BLaER1 treated with 17β-estradiol and CSF1 and Interleukin-3, amounts not matched to agents 10 nM and 100 nM (cell line): ENCODE measurements around the gene CLPTM1L.
A peak's percentile ranks its signal among the peaks of the same experiment; 100 is the strongest.

Source experiments
- H3K27ac ChIP-seq, 11 experiments: shearing (Covaris generic); formaldehyde crosslinking; 2 replicates each; pipeline ENCODE4 v1.8.1; 2022
- H3K27me3 ChIP-seq, 11 experiments: shearing (Covaris generic); formaldehyde crosslinking; 2 replicates each; pipeline ENCODE4 v1.8.1; 2022
- H3K36me3 ChIP-seq, 11 experiments: shearing (Covaris generic); formaldehyde crosslinking; 2 replicates each; pipeline ENCODE4 v1.8.1; 2022
- H3K4me1 ChIP-seq, 10 experiments: shearing (Covaris generic); formaldehyde crosslinking; 2 replicates each; pipeline ENCODE4 v1.8.1; 2022
- H3K4me2 ChIP-seq, 11 experiments: shearing (Covaris generic); formaldehyde crosslinking; 2 replicates each; pipeline ENCODE4 v1.8.1; 2022
- H3K4me3 ChIP-seq, 10 experiments: shearing (Covaris generic); formaldehyde crosslinking; 2 replicates each; pipeline ENCODE4 v1.8.1; 2022
- H3K9ac ChIP-seq, 11 experiments: shearing (Covaris generic); formaldehyde crosslinking; 2 replicates each; pipeline ENCODE4 v1.8.1; 2022
- H3K9me3 ChIP-seq, 11 experiments: shearing (Covaris generic); formaldehyde crosslinking; replicated peaks in 1 of 11; 2 replicates each; pipeline ENCODE4 v1.8.1; 2022
- H4K20me1 ChIP-seq, 11 experiments: shearing (Covaris generic); formaldehyde crosslinking; 2 replicates each; pipeline ENCODE4 v1.8.1; 2022
- Cebpa-rat ChIP-seq, 11 experiments: shearing (Covaris generic); IDR thresholded peaks; 2 replicates each; pipeline ENCODE4 v1.8.1; 2022

CLPTM1L gene

GRCh38 chr5:1325191-1325741 lies 19.6 kb downstream of the CLPTM1L start:
- Histone ChIP-seq H3K27ac (no peak overlapping the region), H3K4me3 (no peak overlapping the region), H4K20me1 (peaks cover 49 to 100% (median 98%) of the 10 kb centered on the region in 11 experiments; a peak in 21 of 22 replicates), H3K36me3 (peaks cover 73 to 96% (median 90%) of the 10 kb centered on the region in 11 experiments), H3K4me2 (peak overlapping the region in 3 of 11 experiments; percentile 0 to 10 (median 3); a peak in 1 of 22 replicates), H3K9ac (peak overlapping the region in 2 of 11 experiments; percentile 29 to 41; a peak in 1 of 22 replicates), H3K9me3 (no peaks in the 10 kb centered on the region), H3K4me1 (peaks cover 0 to 52% (median 36%) of the 10 kb centered on the region in 10 experiments; a peak in 16 of 20 replicates), H3K27me3 (peaks cover 0 to 8% (median 0%) of the 10 kb centered on the region in 11 experiments; a peak in 4 of 22 replicates)
- TF ChIP-seq Cebpa-rat (IDR thresholded peaks at IDR 0.05): no peak

- Histone ChIP-seq H3K4me3 (no peak overlapping the region), H3K27me3 (peaks cover 0 to 13% (median 0%) of the 10 kb centered on the region in 11 experiments; a peak in 5 of 22 replicates), H3K4me1 (peaks cover 3 to 57% (median 41%) of the 10 kb centered on the region in 10 experiments), H3K9ac (peak overlapping the region in 2 of 11 experiments; percentile 29 to 41; a peak in 1 of 22 replicates), H4K20me1 (peaks cover 43 to 100% (median 98%) of the 10 kb centered on the region in 11 experiments; a peak in 21 of 22 replicates), H3K36me3 (peaks cover 73 to 96% (median 90%) of the 10 kb centered on the region in 11 experiments), H3K4me2 (peak overlapping the region in 5 of 11 experiments; percentile 0 to 76 (median 10); a peak in 2 of 22 replicates), H3K27ac (no peak overlapping the region), H3K9me3 (no peaks in the 10 kb centered on the region)
- TF ChIP-seq Cebpa-rat (IDR thresholded peaks at IDR 0.05): no peak
These were observed 20.1 kb downstream of the CLPTM1L start for GRCh38 chr5:1324719-1325190.

- peak overlapping the region in 3 of 11 experiments; percentile 3 to 76 (median 10); a peak in 2 of 22 replicates for H3K4me2 ChIP-seq
- peaks cover 7 to 61% (median 46%) of the 10 kb centered on the region in 10 experiments for H3K4me1 ChIP-seq
- H3K27me3 ChIP-seq: peaks cover 0 to 17% (median 0%) of the 10 kb centered on the region in 11 experiments; a peak in 5 of 22 replicates
- no peak overlapping the region for H3K4me3 ChIP-seq
- H3K36me3 ChIP-seq: peaks cover 77 to 96% (median 91%) of the 10 kb centered on the region in 11 experiments
- no peak overlapping the region; a peak in 2 of 22 replicates for H3K9ac ChIP-seq
- no peaks in the 10 kb centered on the region for H3K9me3 ChIP-seq
- no peak for TF ChIP-seq Cebpa-rat (IDR thresholded peaks at IDR 0.05)
- H4K20me1 ChIP-seq: peaks cover 41 to 100% (median 99%) of the 10 kb centered on the region in 11 experiments; a peak in 21 of 22 replicates
- no peak overlapping the region for H3K27ac ChIP-seq
These were observed 20.6 kb downstream of the CLPTM1L start for GRCh38 chr5:1324301-1324700.

DNA sequence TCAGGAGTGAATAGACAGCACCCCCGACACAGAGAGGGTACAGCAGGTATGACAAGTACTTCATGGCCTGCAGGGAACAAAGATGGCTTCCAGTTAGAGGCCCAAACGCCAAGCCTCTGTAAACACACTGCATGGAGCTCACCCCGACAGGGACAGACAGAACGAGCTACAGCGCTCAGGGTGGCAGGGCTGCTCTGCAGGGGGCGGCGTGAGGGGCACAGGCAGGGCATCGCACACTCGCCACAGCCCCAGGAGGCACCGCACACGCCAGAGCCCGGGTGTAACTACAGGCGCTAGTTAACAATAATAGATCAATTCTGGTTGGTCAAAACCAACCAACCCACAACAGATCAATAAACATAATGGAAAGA lies 21.1 kb downstream of the CLPTM1L start:
- Histone ChIP-seq H3K36me3 (peaks cover 72 to 96% (median 89%) of the 10 kb centered on the region in 11 experiments), H3K4me2 (peak overlapping the region in 7 of 11 experiments; percentile 29 to 86 (median 76); a peak in 13 of 22 replicates), H3K4me1 (peaks cover 12 to 67% (median 51%) of the 10 kb centered on the region in 10 experiments), H3K9ac (0 out of 22 replicates have a peak overlapping the region, but pooled peaks of 2 of the 11 experiments have one; percentile 23 to 38), H3K4me3 (no peak overlapping the region), H4K20me1 (peaks cover 36 to 100% (median 99%) of the 10 kb centered on the region in 11 experiments), H3K9me3 (no peaks in the 10 kb centered on the region), H3K27ac (no peak overlapping the region), H3K27me3 (peaks cover 0 to 23% (median 0%) of the 10 kb centered on the region in 11 experiments; a peak in 6 of 22 replicates)
- no peak for TF ChIP-seq Cebpa-rat (IDR thresholded peaks at IDR 0.05)

GRCh38 chr5:1322955-1323802 lies 21.7 kb downstream of the CLPTM1L start:
- Histone ChIP-seq H3K27ac (0 out of 22 replicates have a peak overlapping the region, but pooled peaks of 1 of the 11 experiments have one; percentile 7), H3K4me1 (peaks cover 13 to 73% (median 57%) of the 10 kb centered on the region in 10 experiments), H3K9me3 (no peaks in the 10 kb centered on the region), H3K36me3 (peaks cover 74 to 96% (median 88%) of the 10 kb centered on the region in 11 experiments), H3K4me2 (peak overlapping the region in 8 of 11 experiments; percentile 29 to 86 (median 70); a peak in 15 of 22 replicates), H3K27me3 (peaks cover 0 to 29% (median 0%) of the 10 kb centered on the region in 11 experiments; a peak in 7 of 22 replicates), H3K4me3 (0 out of 20 replicates have a peak overlapping the region, but pooled peaks of 1 of the 10 experiments have one; percentile 4), H3K9ac (peak overlapping the region in 3 of 11 experiments; percentile 23 to 38 (median 31); a peak in 4 of 22 replicates), H4K20me1 (peaks cover 30 to 100% (median 99%) of the 10 kb centered on the region in 11 experiments)
- no peak for TF ChIP-seq Cebpa-rat (IDR thresholded peaks at IDR 0.05)

GRCh38 chr5:1322036-1322900 lies 22.6 kb downstream of the CLPTM1L start:
- peaks cover 23 to 100% (median 99%) of the 10 kb centered on the region in 11 experiments for H4K20me1 ChIP-seq
- peaks cover 83 to 100% (median 95%) of the 10 kb centered on the region in 11 experiments for H3K36me3 ChIP-seq
- H3K9ac ChIP-seq: peak overlapping the region in 3 of 11 experiments; percentile 23 to 38 (median 31); a peak in 2 of 22 replicates
- H3K27ac ChIP-seq: no peak overlapping the region
- H3K4me2 ChIP-seq: peak overlapping the region in 7 of 11 experiments; percentile 29 to 86 (median 76); a peak in 11 of 22 replicates
- H3K4me1 ChIP-seq: peaks cover 13 to 82% (median 65%) of the 10 kb centered on the region in 10 experiments
- H3K4me3 ChIP-seq: no peak overlapping the region
- no peak for TF ChIP-seq Cebpa-rat (IDR thresholded peaks at IDR 0.05)
- peaks cover 0 to 38% (median 0%) of the 10 kb centered on the region in 11 experiments; a peak in 7 of 22 replicates for H3K27me3 ChIP-seq
- H3K9me3 ChIP-seq: no peaks in the 10 kb centered on the region

- peak overlapping the region in 3 of 11 experiments; percentile 76 to 86 (median 77); a peak in 5 of 22 replicates for H3K4me2 ChIP-seq
- peaks cover 82 to 98% (median 90%) of the 10 kb centered on the region in 11 experiments for H3K36me3 ChIP-seq
- peaks cover 0 to 45% (median 0%) of the 10 kb centered on the region in 11 experiments; a peak in 7 of 22 replicates for H3K27me3 ChIP-seq
- no peaks in the 10 kb centered on the region for H3K9me3 ChIP-seq
- no peak overlapping the region for H3K27ac ChIP-seq
- peaks cover 13 to 89% (median 72%) of the 10 kb centered on the region in 10 experiments for H3K4me1 ChIP-seq
- peaks cover 18 to 100% (median 99%) of the 10 kb centered on the region in 11 experiments for H4K20me1 ChIP-seq
- TF ChIP-seq Cebpa-rat (IDR thresholded peaks at IDR 0.05): no peak
- no peak overlapping the region for H3K9ac ChIP-seq
- no peak overlapping the region for H3K4me3 ChIP-seq
These were observed 23.3 kb downstream of the CLPTM1L start for GRCh38 chr5:1321576-1321975.
